Glutamatergic neuron (in vitro differentiated cells): Measurements from ENCODE around the gene NPPA. TPM values are rescaled to one million over a fixed set of nuclear protein-coding genes. Genes with fewer than 3 reads are reported as not detected.

ENCODE experiments used
- DNase-seq: peaks from one replicate; pipeline ENCODE4 v3.0.0; 2022
- H3K27ac Mint-ChIP-seq: one replicate; pipeline ENCODE4 v1.8.0; 2020; ENCODE audit warnings: mild to moderate bottlenecking, mixed read lengths, inconsistent platforms; ENCODE audit not compliant: unreplicated experiment
- H3K27me3 Mint-ChIP-seq: one replicate; pipeline ENCODE4 v1.8.0; 2020; ENCODE audit warnings: mild to moderate bottlenecking, moderate library complexity, mixed read lengths, inconsistent platforms; ENCODE audit not compliant: unreplicated experiment
- H3K36me3 Mint-ChIP-seq: one replicate; pipeline ENCODE4 v1.8.0; 2020; ENCODE audit warnings: mild to moderate bottlenecking, mixed read lengths, inconsistent platforms; ENCODE audit not compliant: unreplicated experiment
- H3K4me1 Mint-ChIP-seq: one replicate; pipeline ENCODE4 v1.8.0; 2020; ENCODE audit warnings: mild to moderate bottlenecking, low read depth, mixed read lengths, inconsistent platforms; ENCODE audit not compliant: unreplicated experiment
- H3K4me3 Mint-ChIP-seq: one replicate; pipeline ENCODE4 v1.8.0; 2020; ENCODE audit warnings: mild to moderate bottlenecking, mixed read lengths, inconsistent platforms; ENCODE audit not compliant: unreplicated experiment
- H3K9me3 Mint-ChIP-seq: one replicate; pipeline ENCODE4 v1.8.0; 2020; ENCODE audit warnings: mild to moderate bottlenecking, moderate library complexity, mixed read lengths, inconsistent platforms; ENCODE audit not compliant: unreplicated experiment
- total RNA-seq: library from RNA; stranded (reverse); fragmentation: NEBNext Ultra II Directional; extraction: Animal tissue kit (Norgen Biotek cat#: 25700); gene quantifications from one replicate; pipeline ENCODE4 v1.2.1, GENCODE V29; 2021; ENCODE audit not compliant: unreplicated experiment
- TF ChIP-seq, protein P1 (sequence below): fragments of 200-600 bp; sonication (generic); IDR thresholded peaks from one replicate; pipeline ENCODE4 v1.5.0; 2021; ENCODE audit not compliant: partially characterized antibody, unreplicated experiment

NPPA gene
- total RNA-seq, 1 donor from 2014 or later: not detected

- no peak for DNase-seq
- Mint-ChIP-seq H3K4me1 (no peaks in the 10 kb centered on the region), H3K4me3 (peak overlapping the region; percentile 55), H3K36me3 (peaks cover 10% of the 10 kb centered on the region), H3K9me3 (peaks cover 3% of the 10 kb centered on the region), H3K27ac (no peak overlapping the region), H3K27me3 (peaks cover 29% of the 10 kb centered on the region)
- TF ChIP-seq, protein P1, sequence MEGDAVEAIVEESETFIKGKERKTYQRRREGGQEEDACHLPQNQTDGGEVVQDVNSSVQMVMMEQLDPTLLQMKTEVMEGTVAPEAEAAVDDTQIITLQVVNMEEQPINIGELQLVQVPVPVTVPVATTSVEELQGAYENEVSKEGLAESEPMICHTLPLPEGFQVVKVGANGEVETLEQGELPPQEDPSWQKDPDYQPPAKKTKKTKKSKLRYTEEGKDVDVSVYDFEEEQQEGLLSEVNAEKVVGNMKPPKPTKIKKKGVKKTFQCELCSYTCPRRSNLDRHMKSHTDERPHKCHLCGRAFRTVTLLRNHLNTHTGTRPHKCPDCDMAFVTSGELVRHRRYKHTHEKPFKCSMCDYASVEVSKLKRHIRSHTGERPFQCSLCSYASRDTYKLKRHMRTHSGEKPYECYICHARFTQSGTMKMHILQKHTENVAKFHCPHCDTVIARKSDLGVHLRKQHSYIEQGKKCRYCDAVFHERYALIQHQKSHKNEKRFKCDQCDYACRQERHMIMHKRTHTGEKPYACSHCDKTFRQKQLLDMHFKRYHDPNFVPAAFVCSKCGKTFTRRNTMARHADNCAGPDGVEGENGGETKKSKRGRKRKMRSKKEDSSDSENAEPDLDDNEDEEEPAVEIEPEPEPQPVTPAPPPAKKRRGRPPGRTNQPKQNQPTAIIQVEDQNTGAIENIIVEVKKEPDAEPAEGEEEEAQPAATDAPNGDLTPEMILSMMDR: no peak
Observed at GRCh38 chr1:11858968-11859871, 11.6 kb upstream of the NPPA start.

DNA sequence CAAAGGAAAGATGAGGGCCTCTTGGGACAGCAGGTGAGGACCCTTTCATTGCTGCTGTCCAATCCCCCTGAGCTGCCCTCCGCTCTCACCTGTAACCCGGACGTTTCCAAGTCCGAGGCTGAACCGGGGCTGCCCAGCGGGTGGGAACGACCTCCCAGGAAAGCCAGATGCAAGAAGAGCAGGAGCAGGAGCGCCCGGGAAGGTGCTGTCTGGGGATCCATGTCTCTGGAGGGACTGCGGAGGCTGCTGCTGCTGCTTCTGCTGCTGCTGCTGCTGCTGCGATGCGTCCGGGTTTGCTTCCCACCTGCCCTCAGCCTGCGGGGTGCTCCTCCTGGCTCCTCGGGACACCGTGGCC is 11.0 kb upstream of the NPPA start, which contains the start of gene NPPB:
NPPB (minus strand) TSS at position 333 of the 355 bp plus-strand sequence; CDS start at position 221, 112 bp downstream.
- H3K27me3 Mint-ChIP-seq: peaks cover 29% of the 10 kb centered on the region
- peaks cover 10% of the 10 kb centered on the region for H3K36me3 Mint-ChIP-seq
- H3K9me3 Mint-ChIP-seq: peaks cover 3% of the 10 kb centered on the region
- no peak within 1 kb of the TSS for H3K27ac Mint-ChIP-seq
- H3K4me1 Mint-ChIP-seq: no peaks in the 10 kb centered on the region
- TF ChIP-seq, protein P1: no peak
- no peak for DNase-seq
- peak within 1 kb of the TSS; percentile 55 for H3K4me3 Mint-ChIP-seq

DNA sequence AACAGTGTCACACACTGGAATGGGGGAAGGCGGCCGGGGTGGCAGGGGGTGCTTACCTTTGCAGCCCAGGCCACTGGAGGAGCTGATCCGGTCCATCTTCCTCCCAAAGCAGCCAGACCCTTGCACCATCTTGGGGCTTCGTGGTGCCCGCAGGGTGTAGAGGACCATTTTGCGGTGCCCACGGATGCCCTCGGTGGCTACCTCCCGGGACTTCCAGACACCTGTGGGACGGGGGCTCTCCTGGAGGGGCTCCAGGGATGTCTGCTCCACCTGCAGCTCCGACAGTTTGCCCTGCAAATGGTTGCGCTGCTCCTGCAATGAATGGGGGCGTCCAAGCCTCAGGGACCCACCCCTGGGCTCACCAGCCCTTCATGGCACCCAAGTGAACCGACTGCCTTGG is 10.6 kb upstream of the NPPA start:
- Mint-ChIP-seq H3K27ac (no peak overlapping the region), H3K4me1 (no peaks in the 10 kb centered on the region), H3K4me3 (no peak overlapping the region), H3K9me3 (peaks cover 3% of the 10 kb centered on the region), H3K27me3 (peaks cover 31% of the 10 kb centered on the region), H3K36me3 (peaks cover 10% of the 10 kb centered on the region)
- no peak for DNase-seq
- TF ChIP-seq, protein P1: no peak

GRCh38 chr1:11857164-11857851 is 9.7 kb upstream of the NPPA start:
- no peaks in the 10 kb centered on the region for H3K4me1 Mint-ChIP-seq

More at GRCh38 chr1:11857164-11857851, 9.7 kb upstream of the NPPA start:
- H3K9me3 Mint-ChIP-seq: peaks cover 3% of the 10 kb centered on the region
- TF ChIP-seq, protein P1: no peak
- H3K27me3 Mint-ChIP-seq: peaks cover 28% of the 10 kb centered on the region
- H3K27ac Mint-ChIP-seq: no peak overlapping the region
- no peak overlapping the region for H3K4me3 Mint-ChIP-seq
- peaks cover 10% of the 10 kb centered on the region for H3K36me3 Mint-ChIP-seq
- DNase-seq: no peak
